Lung (tissue), 12 donors: ENCODE measurements around the gene BCR. TPM values are rescaled to one million over a fixed set of nuclear protein-coding genes. Genes with fewer than 3 reads are reported as not detected.
"Not testable (repeated sequence)": the region's sequence is repeated elsewhere in the genome, so short reads cannot be mapped to it uniquely, and the experiment has no call there.

Experiments
- ATAC-seq: fragments of 200-7000 bp; cut with Tn5 transposase; one replicate; pipeline ENCODE4 v1.9.1; 2020; ENCODE audit warnings: moderate number of reproducible peaks; ENCODE audit not compliant: insufficient read depth, low FRiP score
- DNase-seq, 3 donors: peaks; one replicate each; pipeline ENCODE4 v3.0.0-alpha.2; 2013 to 2017
- H3K27ac ChIP-seq, 2 donors: one replicate each; pipeline ENCODE4 v1.5.1; 2013; ENCODE audit warnings: mild to moderate bottlenecking in 2 of 2, moderate library complexity in 2 of 2, control low read depth in 1 of 2, inconsistent platforms in 1 of 2, low read depth in 1 of 2, low read length in 1 of 2
- H3K27me3 ChIP-seq, 3 donors: one replicate each; pipeline ENCODE4 v1.5.1; 2013; ENCODE audit warnings: low read length in 2 of 3; ENCODE audit not compliant: control insufficient read depth in 3 of 3, insufficient read depth in 3 of 3
- H3K36me3 ChIP-seq, 4 donors: one replicate each; pipeline ENCODE4 v1.5.1; 2013; ENCODE audit warnings: low read length in 4 of 4, mild to moderate bottlenecking in 1 of 4, moderate library complexity in 1 of 4; ENCODE audit not compliant: control insufficient read depth in 4 of 4, insufficient read depth in 4 of 4
- H3K4me1 ChIP-seq, 5 donors: one replicate each; pipeline ENCODE4 v1.5.1; 2013; ENCODE audit warnings: low read length in 5 of 5, mild to moderate bottlenecking in 2 of 5, moderate library complexity in 1 of 5; ENCODE audit not compliant: control insufficient read depth in 5 of 5, insufficient read depth in 5 of 5
- H3K4me3 ChIP-seq: one replicate; pipeline ENCODE4 v1.5.1; 2013; ENCODE audit warnings: mild to moderate bottlenecking, control low read depth, moderate library complexity
- H3K9ac ChIP-seq, 2 donors: one replicate each; pipeline ENCODE4 v1.5.1; 2013; ENCODE audit warnings: low read length in 2 of 2, control low read depth in 1 of 2; ENCODE audit not compliant: insufficient read depth in 1 of 2
- H3K9me3 ChIP-seq, 4 donors: one replicate each; pipeline ENCODE4 v1.5.1; 2013; ENCODE audit warnings: low read length in 3 of 4, mild to moderate bottlenecking in 1 of 4, moderate library complexity in 1 of 4; ENCODE audit not compliant: control insufficient read depth in 4 of 4, insufficient read depth in 3 of 4
- WGBS, 2 donors: extraction: QIAGEN DNeasy Blood & Tissue Kit; methylation state at CpG; one replicate each; pipeline ENCODE4 v1.1.7; 2013; 5-methylcytosine and 5-hydroxymethylcytosine counted together
- polyA plus RNA-seq, 2 donors: library from polyadenylated mRNA; stranded (reverse); fragments of 200-250 nt; gene quantifications; one replicate each; pipeline ENCODE4 v1.2.1, GENCODE V29; 2013
- total RNA-seq, 2 donors: library from RNA; depleted of rRNA in 1 of 2; stranded (reverse); fragments of >200 nt in 1 of 2; gene quantifications; one replicate each; pipeline ENCODE4 v1.2.1, GENCODE V29; 2014 to 2021
- TF ChIP-seq, protein P1 (sequence below): IDR thresholded peaks from 2 replicates; pipeline ENCODE4 v1.5.1; 2012; ENCODE audit warnings: mild to moderate bottlenecking; ENCODE audit errors: control extremely low read depth, extremely low read depth
- donor health status: control.
- donor health status: control.
- donor health status: Bipolar disorder and iron deficiency.
- donor health status: healthy.
- donor health status: DM: yes; HTN: yes; CAD: no.

BCR gene
- total and polyA plus RNA-seq, 4 donors = 21.8 to 67.3 (median 31.8) TPM

DNA sequence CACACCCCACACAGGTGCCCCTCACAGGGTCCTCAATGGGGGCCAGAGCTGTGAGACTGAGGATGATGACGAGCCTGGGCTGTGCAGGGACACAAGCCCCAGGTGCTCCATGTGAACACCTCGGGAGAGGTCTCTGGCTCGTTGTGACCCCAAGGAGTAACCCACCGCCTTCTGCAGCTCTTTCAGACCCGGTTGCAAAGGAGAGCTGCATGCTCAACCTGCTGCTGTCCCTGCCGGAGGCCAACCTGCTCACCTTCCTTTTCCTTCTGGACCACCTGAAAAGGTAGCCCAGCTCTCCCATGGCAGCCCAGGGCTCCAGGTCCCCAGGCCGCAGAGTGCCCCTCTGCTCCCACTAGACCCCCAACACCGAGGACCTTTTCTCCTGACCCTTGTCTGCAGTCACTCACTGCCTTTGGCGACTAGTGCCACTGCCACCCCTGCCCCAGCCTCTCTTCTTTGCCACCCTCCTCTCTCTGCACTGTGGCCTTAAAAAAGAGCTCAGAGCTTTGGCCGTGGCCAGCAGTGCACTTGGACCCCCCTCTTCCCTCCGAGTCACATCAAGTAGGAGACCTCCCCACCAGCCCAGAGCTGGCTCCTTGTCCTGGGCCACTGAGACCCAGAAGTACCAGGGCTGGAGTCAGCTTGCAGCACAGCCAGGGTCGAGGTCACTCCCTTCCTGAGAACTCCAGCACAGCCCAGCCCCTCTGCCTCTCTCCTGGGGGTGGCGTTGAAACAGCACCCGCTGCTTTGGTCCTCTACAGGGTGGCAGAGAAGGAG, 133.7 kb downstream of the BCR start:
- Histone ChIP-seq H3K36me3 (peaks cover 0 to 27% (median 2%) of the 10 kb centered on the region in 4 donors), H3K9me3 (no peaks in the 10 kb centered on the region), H3K4me3 (no peak overlapping the region), H3K9ac (no peak overlapping the region), H3K27ac (no peak overlapping the region), H3K27me3 (no peaks in the 10 kb centered on the region), H3K4me1 (no peaks in the 10 kb centered on the region)
- DNase-seq (no peak), ATAC-seq (no peak)
- WGBS, 2 donors = 90 to 96% methylated on average over 14 of the region's 14 CpGs
- TF ChIP-seq, protein P1, sequence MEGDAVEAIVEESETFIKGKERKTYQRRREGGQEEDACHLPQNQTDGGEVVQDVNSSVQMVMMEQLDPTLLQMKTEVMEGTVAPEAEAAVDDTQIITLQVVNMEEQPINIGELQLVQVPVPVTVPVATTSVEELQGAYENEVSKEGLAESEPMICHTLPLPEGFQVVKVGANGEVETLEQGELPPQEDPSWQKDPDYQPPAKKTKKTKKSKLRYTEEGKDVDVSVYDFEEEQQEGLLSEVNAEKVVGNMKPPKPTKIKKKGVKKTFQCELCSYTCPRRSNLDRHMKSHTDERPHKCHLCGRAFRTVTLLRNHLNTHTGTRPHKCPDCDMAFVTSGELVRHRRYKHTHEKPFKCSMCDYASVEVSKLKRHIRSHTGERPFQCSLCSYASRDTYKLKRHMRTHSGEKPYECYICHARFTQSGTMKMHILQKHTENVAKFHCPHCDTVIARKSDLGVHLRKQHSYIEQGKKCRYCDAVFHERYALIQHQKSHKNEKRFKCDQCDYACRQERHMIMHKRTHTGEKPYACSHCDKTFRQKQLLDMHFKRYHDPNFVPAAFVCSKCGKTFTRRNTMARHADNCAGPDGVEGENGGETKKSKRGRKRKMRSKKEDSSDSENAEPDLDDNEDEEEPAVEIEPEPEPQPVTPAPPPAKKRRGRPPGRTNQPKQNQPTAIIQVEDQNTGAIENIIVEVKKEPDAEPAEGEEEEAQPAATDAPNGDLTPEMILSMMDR = no peak

DNA sequence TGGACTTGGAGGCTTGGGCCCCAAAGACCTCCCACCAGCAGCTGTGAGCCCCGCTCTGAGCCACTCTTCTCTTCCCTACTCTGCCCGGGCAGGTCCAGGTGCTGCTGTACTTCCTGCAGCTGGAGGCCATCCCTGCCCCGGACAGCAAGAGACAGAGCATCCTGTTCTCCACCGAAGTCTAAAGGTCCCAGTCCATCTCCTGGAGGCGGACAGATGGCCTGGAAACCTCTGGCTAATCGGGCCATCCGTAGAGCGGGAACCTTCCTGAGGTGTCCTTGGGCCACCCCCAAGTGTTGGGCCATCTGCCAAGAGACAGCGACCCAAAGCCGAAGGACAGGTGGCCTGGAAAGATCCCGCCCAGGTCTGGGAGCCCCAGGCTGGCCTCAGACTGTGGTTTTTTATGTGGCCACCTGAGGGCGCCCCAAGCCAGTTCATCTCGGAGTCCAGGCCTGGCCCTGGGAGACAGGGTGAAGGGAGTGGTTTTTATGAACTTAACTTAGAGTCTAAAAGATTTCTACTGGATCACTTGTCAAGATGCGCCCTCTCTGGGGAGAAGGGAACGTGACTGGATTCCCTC, 135.1 kb downstream of the BCR start:
- DNase-seq (peak; percentile 68 to 73 (median 72)), ATAC-seq (no peak)
- no peaks in the 10 kb centered on the region for H3K9me3 ChIP-seq
- H3K4me1 ChIP-seq = no peaks in the 10 kb centered on the region
- no peaks in the 10 kb centered on the region for H3K27me3 ChIP-seq
- H3K4me3 ChIP-seq = no peak overlapping the region
- TF ChIP-seq, protein P1 = peak; percentile 19
- WGBS, 2 donors = 47 to 56% methylated on average over 15 of the region's 15 CpGs
- peaks cover 0 to 27% (median 2%) of the 10 kb centered on the region in 4 donors for H3K36me3 ChIP-seq
- H3K9ac ChIP-seq = no peak overlapping the region
- peak overlapping the region in 1 of 2 donors; percentile 7 for H3K27ac ChIP-seq

DNA sequence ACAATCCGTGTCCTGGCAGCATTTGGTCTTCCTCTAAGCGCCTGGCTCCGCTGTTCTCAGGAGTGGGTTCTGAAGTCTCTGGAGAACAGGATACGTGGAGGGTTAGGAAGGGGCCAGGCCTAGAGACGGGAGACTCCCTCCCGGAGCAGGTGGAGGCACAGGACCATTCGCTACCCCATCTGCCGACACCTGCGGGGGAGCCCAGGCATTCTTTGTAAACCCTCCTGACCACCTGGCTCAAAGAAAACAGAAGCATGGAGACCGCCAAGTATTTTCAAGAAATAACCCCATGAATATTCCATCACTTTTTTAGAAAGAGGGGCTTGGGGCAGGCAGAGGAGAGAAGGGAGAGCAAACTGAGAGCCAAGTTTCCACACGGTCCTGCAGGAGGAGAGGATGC, 136.3 kb downstream of the BCR start:
- not testable (repeated sequence) for H3K27me3 ChIP-seq, H3K4me1 ChIP-seq, ATAC-seq, H3K27ac ChIP-seq, DNase-seq, H3K9me3 ChIP-seq, H3K4me3 ChIP-seq, H3K9ac ChIP-seq
- WGBS, 2 donors = 84 to 89% methylated on average over 7 of the region's 11 CpGs
- peaks cover 0 to 27% (median 2%) of the 10 kb centered on the region in 4 donors for H3K36me3 ChIP-seq

DNA sequence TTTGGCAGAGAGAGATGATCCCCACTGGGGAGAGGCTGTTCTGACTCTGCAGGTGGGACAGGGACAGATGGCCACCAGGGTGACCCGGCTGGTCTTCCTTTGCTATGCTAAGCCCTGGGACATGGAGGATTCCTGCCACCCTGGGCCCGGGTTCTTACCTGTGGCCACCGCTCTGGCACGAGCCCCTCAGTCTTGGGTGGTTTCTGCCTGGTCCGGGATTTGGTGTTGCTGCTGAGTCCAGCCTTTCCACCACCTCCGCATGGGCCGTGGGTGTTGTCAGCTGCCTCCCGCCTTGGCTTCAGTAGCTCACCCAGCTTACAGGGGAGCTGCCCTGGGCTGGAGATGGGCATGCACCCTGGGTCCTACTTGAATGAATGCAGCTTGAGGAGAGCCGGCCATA, 138.0 kb downstream of the BCR start:
- not testable (repeated sequence) for H3K27me3 ChIP-seq, DNase-seq, ATAC-seq, H3K4me3 ChIP-seq, H3K27ac ChIP-seq, H3K9ac ChIP-seq, H3K9me3 ChIP-seq, H3K4me1 ChIP-seq
- H3K36me3 ChIP-seq = peaks cover 0 to 18% (median 0%) of the 10 kb centered on the region in 4 donors
- 97% methylated on average over 3 to 9 of the region's 9 CpGs for WGBS, 2 donors

DNA sequence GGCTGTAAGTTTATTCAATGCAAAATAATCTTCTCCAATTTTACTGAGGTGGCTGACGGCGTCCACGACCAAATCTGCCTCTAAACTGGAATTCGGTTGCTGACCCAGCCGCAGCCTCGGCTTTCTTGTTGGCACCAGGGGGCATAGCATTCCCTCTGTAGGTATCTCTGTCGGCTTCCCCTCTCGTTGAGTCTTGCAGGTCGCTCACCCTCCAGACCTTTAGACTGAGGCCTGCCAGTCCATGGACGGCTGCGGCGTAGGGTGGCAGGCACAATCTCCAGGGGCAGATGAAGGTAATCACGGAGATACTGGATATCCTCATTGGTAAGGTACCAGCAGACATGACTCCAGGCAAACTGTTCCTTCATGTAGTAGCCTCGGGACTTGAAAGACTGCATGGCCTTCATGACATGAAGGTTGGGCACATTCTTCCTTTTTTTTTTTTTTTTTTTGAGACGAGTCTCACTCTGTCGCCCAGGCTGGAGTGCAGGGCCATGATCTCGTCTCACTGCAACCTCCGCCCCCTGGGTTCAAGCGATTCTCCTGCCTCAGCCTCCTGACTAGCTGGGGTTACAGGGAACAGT, 142.3 kb downstream of the BCR start:
- H3K27ac ChIP-seq, H3K9ac ChIP-seq, H3K4me3 ChIP-seq, H3K36me3 ChIP-seq, H3K27me3 ChIP-seq, ATAC-seq, H3K9me3 ChIP-seq, H3K4me1 ChIP-seq, DNase-seq: not testable (repeated sequence)
- WGBS, 2 donors = 84 to 85% methylated on average over 19 of the region's 19 CpGs

DNA sequence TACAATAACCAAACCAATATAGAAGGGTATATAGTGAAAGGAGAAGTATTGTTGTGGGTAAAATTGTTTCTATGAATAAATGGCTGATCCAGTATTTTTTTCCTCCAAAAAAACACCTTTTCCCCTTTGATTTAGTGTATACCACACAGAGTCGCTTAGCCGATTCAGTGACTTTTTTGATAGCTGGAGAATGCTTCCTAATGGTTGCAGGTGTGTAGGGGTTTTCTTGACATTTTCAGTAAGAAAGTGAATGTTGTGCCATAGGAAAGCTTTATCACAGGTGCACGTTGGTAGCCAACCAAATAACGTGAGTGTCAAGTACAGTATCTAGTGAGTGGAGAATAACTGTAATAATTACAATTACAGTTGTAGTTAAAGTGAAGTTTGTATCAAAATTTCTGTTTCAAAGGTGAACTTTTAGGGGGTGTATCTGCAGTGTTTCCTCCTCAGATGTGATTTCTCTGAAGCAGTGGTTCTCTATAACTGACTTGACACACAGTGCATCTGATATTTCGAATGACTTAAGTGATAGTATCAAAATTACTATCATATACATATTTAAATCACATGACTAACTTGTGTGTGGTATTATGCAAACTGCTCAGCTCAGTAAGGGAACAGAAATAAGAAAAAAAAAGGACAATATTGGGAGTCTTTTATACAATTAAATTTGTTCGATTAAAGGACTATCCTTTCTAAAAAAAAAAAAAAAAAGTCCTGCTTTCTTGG, 143.8 kb downstream of the BCR start:
- H3K36me3 ChIP-seq, H3K4me3 ChIP-seq, H3K27me3 ChIP-seq, DNase-seq, H3K27ac ChIP-seq, ATAC-seq, H3K9ac ChIP-seq, H3K4me1 ChIP-seq, H3K9me3 ChIP-seq: not testable (repeated sequence)
- 84 to 89% methylated on average over 5 to 6 of the region's 6 CpGs for WGBS, 2 donors
